ENCODE measurements around the gene WDR64.

GRCh38 chr1:241636291-241636690 is 15.8 kb upstream of the WDR64 start:
- TF ChIP-seq REST (IDR thresholded peaks at IDR 0.05; ENCODE audit: borderline replicate concordance in 1 of 2, low read depth in 1 of 2, low read length in 2 of 2) (no peak), ATF2 (CRISPR knock-in tag; IDR thresholded peaks at IDR 0.05) (no peak), NFYB (CRISPR knock-in tag; IDR thresholded peaks at IDR 0.05) (no peak), HDAC6 (IDR thresholded peaks at IDR 0.05; ENCODE audit: low read depth, low read length) (no peak)
- TF ChIP-seq, protein P1, sequence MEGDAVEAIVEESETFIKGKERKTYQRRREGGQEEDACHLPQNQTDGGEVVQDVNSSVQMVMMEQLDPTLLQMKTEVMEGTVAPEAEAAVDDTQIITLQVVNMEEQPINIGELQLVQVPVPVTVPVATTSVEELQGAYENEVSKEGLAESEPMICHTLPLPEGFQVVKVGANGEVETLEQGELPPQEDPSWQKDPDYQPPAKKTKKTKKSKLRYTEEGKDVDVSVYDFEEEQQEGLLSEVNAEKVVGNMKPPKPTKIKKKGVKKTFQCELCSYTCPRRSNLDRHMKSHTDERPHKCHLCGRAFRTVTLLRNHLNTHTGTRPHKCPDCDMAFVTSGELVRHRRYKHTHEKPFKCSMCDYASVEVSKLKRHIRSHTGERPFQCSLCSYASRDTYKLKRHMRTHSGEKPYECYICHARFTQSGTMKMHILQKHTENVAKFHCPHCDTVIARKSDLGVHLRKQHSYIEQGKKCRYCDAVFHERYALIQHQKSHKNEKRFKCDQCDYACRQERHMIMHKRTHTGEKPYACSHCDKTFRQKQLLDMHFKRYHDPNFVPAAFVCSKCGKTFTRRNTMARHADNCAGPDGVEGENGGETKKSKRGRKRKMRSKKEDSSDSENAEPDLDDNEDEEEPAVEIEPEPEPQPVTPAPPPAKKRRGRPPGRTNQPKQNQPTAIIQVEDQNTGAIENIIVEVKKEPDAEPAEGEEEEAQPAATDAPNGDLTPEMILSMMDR (CRISPR knock-in tag; IDR thresholded peaks at IDR 0.05), result no peak
